ENCODE results near the gene MMD2. TPM values are rescaled to one million over a fixed set of nuclear protein-coding genes. Genes with fewer than 3 reads are reported as not detected.
"Not testable (repeated sequence)": the region's sequence is repeated elsewhere in the genome, so short reads cannot be mapped to it uniquely, and the experiment has no call there.

MMD2 gene
- total and polyA plus RNA-seq, 2 donors (not counting 1 experiment from before 2014, with no cell fraction given): not detected

GRCh38 chr7:4973728-4974198 lies 14.8 kb upstream of the MMD2 start:
- Histone ChIP-seq H3K79me2 (ENCODE audit: control insufficient read depth, insufficient read depth, low read length) (peaks cover 14% of the 10 kb centered on the region), H3K27ac (ENCODE audit: insufficient read depth, low read length) (peak overlapping the region; percentile 80), H3K9ac (ENCODE audit: insufficient read depth, low read length) (peak overlapping the region; percentile 88), H3K36me3 (ENCODE audit: control insufficient read depth, insufficient read depth, low read length) (peaks cover 2% of the 10 kb centered on the region), H4K20me1 (ENCODE audit: control insufficient read depth, extremely low read depth, insufficient read depth, low read length) (no peaks in the 10 kb centered on the region), H3K4me1 (ENCODE audit: control insufficient read depth, extremely low read depth, insufficient read depth, low read length) (no peaks in the 10 kb centered on the region), H3K27me3 (ENCODE audit: control insufficient read depth, insufficient read depth, low read length) (no peaks in the 10 kb centered on the region), H3K9me3 (ENCODE audit: control insufficient read depth, insufficient read depth, low read depth, low read length) (no peaks in the 10 kb centered on the region), H3K4me3 (replicated peaks in 1 of 4; ENCODE audit: control extremely low read depth in 1 of 4, insufficient read depth in 1 of 4, low read depth in 3 of 4, low read length in 4 of 4) (peak overlapping the region; percentile 58 to 92 (median 78)), H2AFZ (ENCODE audit: low read length) (peak overlapping the region; percentile 88), H3K4me2 (ENCODE audit: extremely low read depth, insufficient read depth, low read length) (peak overlapping the region; percentile 44)
- TF ChIP-seq CTCF (conservative IDR thresholded peaks at IDR 0.05 in 1 of 2, IDR thresholded peaks at IDR 0.05 in 1 of 2; ENCODE audit: low read depth in 1 of 2, low read length in 2 of 2) (peak; percentile 76 to 81), EZH2 (IDR thresholded peaks at IDR 0.05; ENCODE audit: low read length, missing control alignments) (no peak)
- peak; percentile 85 to 91 for DNase-seq (ENCODE audit: low read depth in 2 of 2)

- H3K9ac ChIP-seq (ENCODE audit: insufficient read depth, low read length); H3K27me3 ChIP-seq (ENCODE audit: control insufficient read depth, insufficient read depth, low read length); H3K4me3 ChIP-seq (replicated peaks in 1 of 4; ENCODE audit: control extremely low read depth in 1 of 4, insufficient read depth in 1 of 4, low read depth in 3 of 4, low read length in 4 of 4); H3K4me2 ChIP-seq (ENCODE audit: extremely low read depth, insufficient read depth, low read length); H3K4me1 ChIP-seq (ENCODE audit: control insufficient read depth, extremely low read depth, insufficient read depth, low read length); H4K20me1 ChIP-seq (ENCODE audit: control insufficient read depth, extremely low read depth, insufficient read depth, low read length); H3K36me3 ChIP-seq (ENCODE audit: control insufficient read depth, insufficient read depth, low read length); DNase-seq (ENCODE audit: low read depth in 2 of 2); H2AFZ ChIP-seq (ENCODE audit: low read length); H3K9me3 ChIP-seq (ENCODE audit: control insufficient read depth, insufficient read depth, low read depth, low read length); H3K27ac ChIP-seq (ENCODE audit: insufficient read depth, low read length): not testable (repeated sequence)
- H3K79me2 ChIP-seq (ENCODE audit: control insufficient read depth, insufficient read depth, low read length): peaks cover 14% of the 10 kb centered on the region
Measured at GRCh38 chr7:4972446-4972845, 13.5 kb upstream of the MMD2 start.

GRCh38 chr7:4965295-4966022 lies 6.5 kb upstream of the MMD2 start:
- Histone ChIP-seq H3K36me3 (ENCODE audit: control insufficient read depth, insufficient read depth, low read length) (no peaks in the 10 kb centered on the region), H3K4me1 (ENCODE audit: control insufficient read depth, extremely low read depth, insufficient read depth, low read length) (no peaks in the 10 kb centered on the region), H4K20me1 (ENCODE audit: control insufficient read depth, extremely low read depth, insufficient read depth, low read length) (no peaks in the 10 kb centered on the region), H3K27ac (ENCODE audit: insufficient read depth, low read length) (no peak overlapping the region), H3K9me3 (ENCODE audit: control insufficient read depth, insufficient read depth, low read depth, low read length) (no peaks in the 10 kb centered on the region), H3K27me3 (ENCODE audit: control insufficient read depth, insufficient read depth, low read length) (peaks cover 4% of the 10 kb centered on the region), H3K9ac (ENCODE audit: insufficient read depth, low read length) (no peak overlapping the region), H3K4me2 (ENCODE audit: extremely low read depth, insufficient read depth, low read length) (no peak overlapping the region), H3K4me3 (replicated peaks in 1 of 4; ENCODE audit: control extremely low read depth in 1 of 4, insufficient read depth in 1 of 4, low read depth in 3 of 4, low read length in 4 of 4) (no peak overlapping the region), H2AFZ (ENCODE audit: low read length) (no peak overlapping the region), H3K79me2 (ENCODE audit: control insufficient read depth, insufficient read depth, low read length) (no peaks in the 10 kb centered on the region)
- no peak for DNase-seq (ENCODE audit: low read depth in 2 of 2)
- TF ChIP-seq CTCF (conservative IDR thresholded peaks at IDR 0.05 in 1 of 2, IDR thresholded peaks at IDR 0.05 in 1 of 2; ENCODE audit: low read depth in 1 of 2, low read length in 2 of 2) (no peak), EZH2 (IDR thresholded peaks at IDR 0.05; ENCODE audit: low read length, missing control alignments) (no peak)

All from fibroblast of lung (primary cell).